GM18511 (cell line): ENCODE measurements around the gene BTRC.
"Not testable (repeated sequence)": the region's sequence is repeated elsewhere in the genome, so short reads cannot be mapped to it uniquely, and the experiment has no call there.

Source experiments
- ATAC-seq: cut with Tn5 transposase; IDR thresholded peaks from one replicate; pipeline ENCODE4 v1.9.1; 2021; ENCODE audit warnings: mild to moderate bottlenecking, moderate library complexity; ENCODE audit not compliant: unreplicated experiment

Gene BTRC

DNA sequence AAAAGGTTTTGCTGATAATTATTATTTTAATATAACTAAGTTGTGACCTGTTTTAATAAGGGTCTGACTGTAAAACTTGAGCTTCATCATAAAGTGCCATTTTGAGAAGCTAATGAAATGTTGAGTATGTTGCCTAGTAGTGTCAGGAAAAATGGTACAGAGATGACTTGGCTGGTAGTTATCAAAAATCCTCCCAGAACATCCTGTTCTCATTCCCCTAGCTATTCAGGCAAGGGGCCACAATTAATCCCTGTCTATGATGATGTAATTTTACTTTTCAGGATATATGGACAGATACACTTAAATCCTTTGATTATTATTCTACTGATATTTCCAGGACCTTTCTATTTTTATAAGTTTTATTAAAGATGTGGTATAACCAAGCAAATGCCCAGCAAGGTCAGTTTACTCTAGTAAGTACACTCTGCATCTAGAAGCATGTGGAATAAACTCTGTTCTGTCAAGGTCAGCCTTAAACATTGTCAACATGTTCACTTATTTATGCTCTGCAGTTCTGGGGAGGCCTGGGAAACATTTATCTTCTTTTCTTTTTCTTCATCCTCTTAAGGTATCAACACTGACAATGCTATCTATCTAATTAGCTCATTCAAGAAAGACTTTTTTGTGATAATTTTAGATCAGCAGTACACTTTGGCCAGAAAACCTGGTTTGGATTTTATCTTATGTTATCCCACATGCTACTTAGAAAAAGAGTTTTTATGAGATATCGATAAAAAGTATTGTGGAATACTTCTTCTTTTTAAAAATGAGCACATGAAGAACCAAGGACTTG, 32.1 kb downstream of the BTRC start:
- no peak for ATAC-seq

DNA sequence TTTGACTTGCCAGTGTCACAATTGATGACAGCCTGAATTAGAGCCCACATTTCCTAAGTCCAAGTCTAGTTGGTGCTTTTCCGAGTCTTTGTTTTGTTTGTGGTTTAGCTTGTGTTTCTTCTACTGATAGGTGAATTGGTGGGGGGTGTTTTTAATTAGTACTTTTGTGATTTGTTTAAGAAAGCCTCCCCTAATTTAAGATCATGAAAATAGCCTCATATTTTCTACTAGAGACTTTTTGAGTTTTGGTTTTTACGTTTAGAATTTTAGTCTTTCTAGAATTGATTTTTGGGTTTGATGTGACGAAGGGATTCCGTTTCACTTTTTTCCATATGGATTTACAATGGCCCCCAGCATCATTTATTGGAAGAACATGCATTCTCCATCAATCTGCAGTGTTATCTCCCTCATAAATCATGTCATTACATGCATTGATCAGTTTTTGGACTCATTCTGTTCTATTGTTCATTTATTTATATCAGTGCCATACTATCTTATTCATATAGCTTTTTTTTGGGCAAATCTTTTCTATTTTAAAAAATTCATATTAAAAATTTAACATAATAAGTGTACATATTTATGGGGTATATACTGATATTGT, 32.8 kb downstream of the BTRC start:
- no peak for ATAC-seq

- no peak for ATAC-seq
Measured at GRCh38 chr10:101388676-101389276, 34.8 kb downstream of the BTRC start.

- not testable (repeated sequence) for ATAC-seq
Measured at GRCh38 chr10:101389532-101389931, 35.6 kb downstream of the BTRC start.

DNA sequence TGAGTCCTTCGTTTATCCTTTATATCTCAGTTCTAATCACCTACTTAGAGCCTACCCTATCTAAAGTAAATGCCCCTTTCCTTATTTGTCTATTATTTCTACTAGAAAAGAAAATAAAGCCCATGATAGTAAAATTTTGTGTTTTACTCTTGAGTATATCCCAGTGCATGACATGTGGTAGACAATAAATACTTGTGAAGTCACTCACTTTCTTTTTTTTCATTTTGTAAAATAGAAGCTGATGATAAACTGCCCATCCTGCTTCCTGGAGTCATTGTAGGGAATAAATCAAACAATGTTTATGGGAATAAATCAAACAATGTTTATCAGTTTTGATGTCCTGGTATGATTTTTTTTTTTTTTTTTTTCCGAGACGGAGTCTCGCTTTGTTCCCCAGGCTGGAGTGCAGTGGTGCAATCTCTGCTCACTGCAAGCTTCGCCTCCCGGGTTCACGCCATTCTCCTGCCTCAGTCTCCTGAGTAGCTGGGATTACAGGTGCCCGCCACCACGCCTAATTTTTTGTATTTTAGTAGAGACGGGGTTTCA, 36.1 kb downstream of the BTRC start:
- no peak for ATAC-seq

GRCh38 chr10:101393378-101393777, 39.4 kb downstream of the BTRC start:
- ATAC-seq, result no peak

DNA sequence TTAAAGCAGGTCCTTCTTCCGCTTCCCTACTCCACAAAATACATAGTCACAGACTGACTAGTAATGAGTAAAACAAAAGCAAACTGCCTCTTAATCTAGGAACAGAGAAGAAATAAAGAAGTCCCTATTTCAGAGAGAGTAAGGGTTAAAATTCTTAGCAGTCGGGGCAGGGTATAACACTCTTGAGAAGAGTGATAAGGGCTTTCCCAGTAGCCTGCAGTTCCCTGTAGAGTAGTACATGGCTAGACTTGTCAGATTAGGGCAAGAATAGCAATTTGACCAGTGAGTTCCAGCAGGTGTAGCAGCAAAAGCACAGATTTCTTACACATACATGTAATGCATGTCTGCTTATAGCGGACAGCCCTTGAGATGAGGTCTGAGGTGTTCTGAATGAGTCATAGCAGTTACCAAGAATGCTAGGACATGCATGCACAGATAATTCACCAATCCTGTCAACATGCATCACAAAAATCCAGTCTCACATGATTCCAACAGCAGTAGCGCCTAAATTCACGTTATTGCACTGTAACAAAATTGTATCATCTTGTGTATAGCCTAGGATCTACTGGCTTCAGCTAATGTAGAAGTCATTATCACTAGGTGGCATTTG, 40.7 kb downstream of the BTRC start:
- no peak for ATAC-seq

- ATAC-seq, result no peak
Measured at GRCh38 chr10:101397140-101397539, 43.2 kb downstream of the BTRC start.

- no peak for ATAC-seq
Measured at GRCh38 chr10:101400585-101400984, 46.6 kb downstream of the BTRC start.

GRCh38 chr10:101402711-101403110, 48.7 kb downstream of the BTRC start:
- no peak for ATAC-seq

GRCh38 chr10:101403161-101403560, 49.2 kb downstream of the BTRC start:
- ATAC-seq, result no peak

DNA sequence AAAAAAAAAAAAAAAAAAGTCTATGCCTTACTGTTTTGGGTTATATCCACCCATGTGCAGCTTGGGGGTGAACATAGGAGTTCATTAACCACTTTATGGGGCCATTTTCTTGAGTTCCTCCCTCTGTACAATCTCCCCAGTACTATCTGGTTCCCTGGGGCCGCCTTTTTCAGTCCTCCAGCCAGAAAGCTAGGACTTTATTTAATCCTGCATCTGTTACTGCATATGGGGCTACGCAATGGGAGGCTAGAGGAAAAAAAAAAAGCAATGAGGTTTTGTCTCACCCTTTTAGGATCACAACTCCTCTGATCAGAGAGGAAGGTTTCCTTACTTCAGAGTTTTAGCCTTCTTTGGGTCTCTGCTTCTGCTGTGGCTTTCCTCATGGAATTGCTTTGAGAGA, 51.0 kb downstream of the BTRC start:
- ATAC-seq, result no peak

- no peak for ATAC-seq
Measured at GRCh38 chr10:101411598-101411997, 57.6 kb downstream of the BTRC start.

DNA sequence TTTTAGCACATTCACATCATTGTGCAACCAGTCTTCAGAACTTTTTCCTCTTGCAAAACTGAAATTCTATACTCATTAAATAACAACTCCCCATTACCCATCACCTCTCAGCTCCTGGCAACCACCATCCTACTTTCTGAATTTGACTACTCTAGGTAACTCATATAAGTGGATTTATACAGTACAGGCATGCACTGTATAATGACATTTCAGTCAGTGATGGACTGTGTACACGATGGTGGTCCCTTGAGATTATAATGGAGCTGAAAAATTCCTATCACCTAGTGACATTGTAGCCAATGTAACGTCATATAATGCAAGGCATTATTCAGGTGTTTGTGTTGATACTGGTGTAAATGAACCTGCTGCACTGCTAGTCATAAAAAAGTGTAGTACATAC, 60.1 kb downstream of the BTRC start:
- ATAC-seq, result no peak

DNA sequence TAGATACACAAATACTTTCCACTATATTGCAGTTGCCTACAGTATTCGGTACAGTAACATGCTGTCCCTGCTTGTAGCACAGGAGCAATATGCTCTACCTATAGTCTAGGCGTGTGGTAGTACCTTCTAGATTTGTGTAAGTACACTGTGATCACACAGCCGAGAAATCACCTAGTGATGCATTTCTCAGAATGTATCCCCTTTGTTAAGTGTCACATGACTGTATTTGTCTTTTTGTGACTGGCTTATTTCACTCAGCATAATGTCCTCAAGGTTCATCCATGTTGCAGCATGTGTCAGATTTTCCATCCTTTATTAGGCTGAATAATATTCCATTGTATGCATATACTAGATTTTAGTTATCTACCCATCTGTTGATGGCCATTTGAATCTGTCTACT, 61.9 kb downstream of the BTRC start:
- no peak for ATAC-seq

GRCh38 chr10:101421967-101422366, 68.0 kb downstream of the BTRC start:
- ATAC-seq, result not testable (repeated sequence)

DNA sequence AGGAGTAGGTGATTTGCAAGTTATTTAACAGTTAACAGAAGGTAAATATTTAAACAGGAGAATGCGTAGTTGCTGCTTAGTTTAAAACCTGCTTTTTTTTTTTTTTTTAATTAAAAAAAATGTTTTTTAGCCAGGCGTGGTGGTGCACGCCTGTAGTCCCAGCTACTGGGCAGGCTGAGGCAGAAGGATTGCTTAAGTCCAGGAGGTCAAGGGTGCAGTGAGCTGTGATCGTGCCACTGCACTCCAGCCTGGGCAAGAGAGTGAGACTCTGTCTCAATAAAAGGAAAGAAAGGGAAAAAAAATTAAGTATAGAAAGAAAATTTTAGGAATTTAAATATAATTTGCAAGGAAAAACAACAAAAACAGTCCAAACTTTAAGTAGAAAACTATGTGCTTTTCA, 71.6 kb downstream of the BTRC start:
- no peak for ATAC-seq

DNA sequence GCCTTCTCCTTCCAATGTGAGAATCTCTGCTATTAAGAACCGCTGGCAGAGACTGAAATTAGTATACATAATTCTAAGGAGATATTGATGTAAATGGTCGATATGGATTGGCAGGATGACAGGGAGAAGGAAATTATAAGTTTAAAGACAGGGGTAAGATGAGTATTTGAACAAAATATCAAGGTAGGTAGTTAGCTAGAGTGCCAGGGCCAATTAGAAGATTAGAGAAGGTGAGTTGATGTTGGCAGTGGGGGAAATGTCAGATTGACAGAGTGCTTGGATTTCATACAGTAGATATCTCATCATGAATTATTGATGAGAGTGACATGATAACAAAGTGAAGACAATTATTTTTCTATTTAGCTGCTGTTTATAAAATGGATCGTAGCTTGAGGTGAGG, 74.1 kb downstream of the BTRC start:
- ATAC-seq, result no peak

- no peak for ATAC-seq
Measured at GRCh38 chr10:101429423-101429822, 75.5 kb downstream of the BTRC start.

GRCh38 chr10:101436302-101436701, 82.3 kb downstream of the BTRC start:
- no peak for ATAC-seq

DNA sequence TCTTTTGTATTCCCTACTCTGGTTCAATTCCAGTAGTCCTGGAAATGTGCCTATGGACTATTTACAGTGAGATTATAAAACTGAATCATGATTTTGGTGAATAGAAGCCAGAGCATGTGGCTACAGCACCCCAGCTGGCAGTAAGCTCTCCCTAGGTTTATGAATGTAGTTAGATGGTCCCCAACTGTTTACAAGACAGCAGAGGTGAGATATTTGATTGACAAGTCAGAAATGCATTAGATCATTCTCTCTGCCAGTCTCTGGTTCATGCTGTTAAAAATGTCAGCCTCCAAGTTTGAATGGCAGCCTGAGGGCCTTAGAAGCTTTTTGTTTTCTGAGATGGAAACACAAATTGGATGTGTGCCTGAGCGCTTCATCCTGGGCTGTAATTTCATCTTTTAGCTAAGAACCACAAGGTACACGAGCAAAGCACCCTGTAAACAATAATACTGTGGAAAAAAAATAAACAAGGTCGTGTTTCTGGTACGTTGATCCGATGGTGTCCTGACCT, 85.0 kb downstream of the BTRC start:
- ATAC-seq, result no peak
